ENCODE data around the gene BTBD18. TPM values are rescaled to one million over a fixed set of nuclear protein-coding genes. Genes with fewer than 3 reads are reported as not detected.
"Not testable (repeated sequence)": the region's sequence is repeated elsewhere in the genome, so short reads cannot be mapped to it uniquely, and the experiment has no call there.

The BTBD18 gene
- total RNA-seq, 2 donors from 2014 or later = not detected

DNA sequence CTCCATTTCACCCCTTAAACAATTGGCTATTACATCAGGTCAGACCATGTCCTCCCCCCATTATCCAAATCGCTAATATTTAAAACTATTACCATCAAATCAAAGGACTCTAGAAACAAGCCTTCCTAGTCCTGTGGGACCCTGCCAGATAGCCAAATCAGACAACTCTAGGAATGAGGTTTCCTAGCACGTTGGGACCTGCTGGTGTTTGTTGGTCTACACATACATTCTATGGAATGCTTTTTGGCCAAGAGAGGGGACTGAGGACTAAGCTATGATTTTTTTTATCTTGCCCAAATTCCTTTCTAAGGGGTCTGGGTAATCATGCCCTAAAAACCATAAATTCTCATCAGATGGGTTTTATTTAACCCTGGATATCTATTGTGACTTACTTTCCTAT lies 24.4 kb downstream of the BTBD18 start:
- Histone ChIP-seq H3K27me3 (no peaks in the 10 kb centered on the region), H3K9me3 (no peaks in the 10 kb centered on the region), H3K4me1 (no peaks in the 10 kb centered on the region), H3K36me3 (no peaks in the 10 kb centered on the region), H3K4me3 (no peak overlapping the region), H3K27ac (no peak overlapping the region)
- TF ChIP-seq CTCF (IDR thresholded peaks at IDR 0.05) = no peak
- DNase-seq (ENCODE audit: low spot score) = no peak

DNA sequence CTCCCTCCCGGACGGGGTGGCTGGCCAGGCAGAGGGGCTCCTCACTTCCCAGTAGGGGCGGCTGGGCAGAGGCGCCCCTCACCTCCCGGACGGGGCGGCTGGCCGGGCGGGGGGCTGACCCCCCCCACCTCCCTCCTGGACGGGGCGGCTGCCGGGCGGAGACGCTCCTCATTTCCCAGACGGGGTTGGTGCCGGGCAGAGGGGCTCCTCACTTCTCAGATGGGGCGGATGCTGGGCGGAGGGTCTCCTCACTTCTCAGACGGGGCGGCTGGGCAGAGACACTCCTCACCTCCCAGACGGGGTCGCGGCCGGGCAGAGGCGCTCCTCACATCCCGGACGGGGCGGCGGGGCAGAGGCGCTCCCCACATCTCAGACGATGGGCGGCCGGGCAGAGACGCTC lies 34.9 kb downstream of the BTBD18 start:
- not testable (repeated sequence) for H3K27me3 ChIP-seq

DNA sequence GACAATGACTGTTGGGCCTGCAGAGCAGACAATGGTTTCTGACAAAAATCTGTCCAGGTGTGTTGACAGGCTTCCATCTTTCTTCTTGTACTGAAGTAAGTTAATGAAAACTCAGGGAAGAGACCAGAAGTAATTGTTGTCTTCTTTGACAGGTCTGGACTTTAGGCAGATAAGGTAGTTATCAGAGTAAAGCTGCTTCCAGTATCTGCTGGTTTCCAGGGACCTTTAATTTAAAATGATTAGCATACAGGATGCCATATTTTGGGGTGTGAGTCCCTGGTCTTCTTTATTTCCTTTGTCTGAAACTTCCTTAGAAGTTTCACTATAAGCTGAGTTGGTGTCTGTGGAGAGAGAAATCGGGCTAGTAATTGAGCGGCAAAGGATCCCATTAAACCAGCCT lies 37.8 kb downstream of the BTBD18 start:
- DNase-seq (ENCODE audit: low spot score) = no peak
- H3K36me3 ChIP-seq = no peaks in the 10 kb centered on the region
- no peaks in the 10 kb centered on the region for H3K27me3 ChIP-seq
- H3K9me3 ChIP-seq = no peaks in the 10 kb centered on the region
- peak overlapping the region; percentile 78 to 92 for H3K4me3 ChIP-seq
- H3K27ac ChIP-seq = no peak overlapping the region
- H3K4me1 ChIP-seq = peaks cover 0 to 33% of the 10 kb centered on the region in 2 donors
- no peak for TF ChIP-seq CTCF (IDR thresholded peaks at IDR 0.05)

More for the DNA sequence above, 34.9 kb downstream of the BTBD18 start:
- not testable (repeated sequence) for H3K36me3 ChIP-seq; DNase-seq (ENCODE audit: low spot score); H3K9me3 ChIP-seq; H3K27ac ChIP-seq; H3K4me3 ChIP-seq
- peaks cover 0 to 23% of the 10 kb centered on the region in 2 donors for H3K4me1 ChIP-seq

- peak; percentile 94 for DNase-seq (ENCODE audit: low spot score)
- no peaks in the 10 kb centered on the region for H3K27me3 ChIP-seq
- no peaks in the 10 kb centered on the region for H3K9me3 ChIP-seq
- no peak for TF ChIP-seq CTCF (IDR thresholded peaks at IDR 0.05)
- peaks cover 0 to 33% of the 10 kb centered on the region in 2 donors for H3K4me1 ChIP-seq
- peak within 1 kb of the TSS; percentile 78 to 92 for H3K4me3 ChIP-seq
- no peaks in the 10 kb centered on the region for H3K36me3 ChIP-seq
- peak within 1 kb of the TSS; percentile 86 to 88 for H3K27ac ChIP-seq
Observed at GRCh38 chr11:57712256-57713150, 39.1 kb downstream of the BTBD18 start, which contains the start of gene TMX2. Gene TMX2 (plus strand): TSS chr11:57712593. CDS start chr11:57712619, 26 bp downstream.

DNA sequence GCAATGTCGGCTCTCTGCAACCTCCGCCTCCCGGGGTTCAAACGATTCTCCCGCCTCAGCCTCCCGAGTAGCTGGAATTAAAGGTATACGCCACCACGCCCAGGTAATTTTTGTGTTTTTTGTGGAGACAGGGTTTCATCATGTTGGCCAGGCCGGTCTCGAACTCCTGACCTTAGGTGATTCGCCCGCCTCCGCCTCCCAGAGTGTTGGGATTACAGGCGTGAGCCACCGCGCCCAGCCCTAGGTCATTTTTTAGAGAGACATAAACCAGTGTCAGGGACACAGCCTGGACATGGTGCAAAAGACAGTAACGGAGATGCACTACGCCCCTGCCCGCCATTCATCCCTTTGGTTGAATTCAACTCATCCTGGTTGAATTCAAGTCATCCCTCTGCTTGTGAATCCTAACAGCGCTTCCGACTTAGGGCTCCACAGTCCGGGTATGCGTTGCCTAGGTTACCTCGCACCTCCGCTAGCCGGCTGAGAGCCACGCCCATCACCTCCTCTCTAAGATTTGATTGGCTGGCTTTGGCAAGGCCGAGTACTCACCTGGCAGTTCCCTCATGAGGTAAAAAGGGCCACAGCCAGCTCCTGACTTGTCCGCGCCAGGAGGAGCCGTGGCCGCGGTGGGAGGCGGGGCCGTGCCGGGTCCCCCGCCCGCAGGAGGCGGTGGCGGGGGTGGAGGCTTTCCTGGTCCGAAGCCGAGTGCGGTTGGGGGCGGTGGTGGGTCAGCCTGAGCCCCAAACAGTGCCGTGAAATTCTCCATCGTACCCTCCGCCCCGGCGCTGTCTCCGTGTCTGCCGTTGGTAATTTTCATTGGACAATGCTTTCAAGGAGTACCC lies 40.0 kb downstream of the BTBD18 start, which contains the start of gene MED19:
Gene MED19 (minus strand): TSS at position 802 of the 842 bp plus-strand sequence. CDS start 36 bp downstream, at position 766.
- peak; percentile 63 for DNase-seq (ENCODE audit: low spot score)
- peak within 1 kb of the TSS; percentile 78 to 92 for H3K4me3 ChIP-seq
- peak within 1 kb of the TSS; percentile 86 to 88 for H3K27ac ChIP-seq
- H3K27me3 ChIP-seq = no peaks in the 10 kb centered on the region
- no peaks in the 10 kb centered on the region for H3K9me3 ChIP-seq
- no peak for TF ChIP-seq CTCF (IDR thresholded peaks at IDR 0.05)
- H3K4me1 ChIP-seq = peaks cover 0 to 33% of the 10 kb centered on the region in 2 donors
- H3K36me3 ChIP-seq = no peaks in the 10 kb centered on the region
